Activated CD4-positive, alpha-beta T cell treated with anti-CD3 and anti-CD28 coated beads for 4 hours (primary cell): Measurements from ENCODE around the gene TTLL6.
"Not testable (repeated sequence)": the region's sequence is repeated elsewhere in the genome, so short reads cannot be mapped to it uniquely, and the experiment has no call there.

Experiments used
- DNase-seq, 2 donors: peaks; one replicate each; pipeline ENCODE4 v3.0.0-alpha.2; 2020

Gene TTLL6

GRCh38 chr17:48814504-48814903 is 2.5 kb downstream of the TTLL6 start:
- peak; percentile 57 to 68 for DNase-seq

DNA sequence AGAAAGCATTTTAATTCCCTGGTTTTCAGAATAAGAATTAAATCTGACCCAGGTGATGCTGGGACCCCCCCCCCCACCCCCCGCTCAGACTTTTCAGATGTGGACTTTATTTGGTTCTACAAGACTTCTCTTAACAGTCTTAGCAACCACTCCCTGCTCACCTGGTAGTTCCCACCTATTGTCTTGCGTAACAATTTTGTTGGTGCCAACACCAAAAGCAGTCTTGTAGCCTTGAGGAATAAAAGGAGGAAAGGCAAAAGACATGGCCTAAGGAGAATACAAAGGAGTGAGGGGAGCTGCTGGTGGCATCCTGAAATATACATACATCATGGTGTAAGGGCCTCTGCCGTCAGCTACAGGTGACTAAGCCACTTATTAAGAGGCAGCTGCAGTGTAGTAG is 5.0 kb downstream of the TTLL6 start:
- DNase-seq: no peak

DNA sequence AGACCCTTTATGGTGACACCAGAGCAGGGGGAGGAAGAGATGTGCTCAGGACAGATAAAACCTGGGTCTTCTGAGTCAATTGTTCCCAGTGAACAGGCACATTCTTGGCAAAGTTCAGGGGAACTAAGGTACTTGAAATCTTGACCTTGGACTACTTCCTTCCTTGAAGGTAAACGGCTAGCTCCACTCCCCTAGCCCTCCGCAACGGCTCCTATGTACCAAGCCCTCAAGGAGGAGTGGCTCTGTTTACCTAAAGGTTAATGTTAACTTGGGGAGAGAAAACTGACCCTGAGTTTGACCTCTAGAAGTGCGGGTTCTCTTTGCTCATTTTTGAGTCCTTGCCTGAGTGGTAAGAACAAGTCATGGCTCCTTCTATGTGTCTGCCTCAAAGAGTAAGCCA is 7.8 kb downstream of the TTLL6 start:
- DNase-seq: no peak

DNA sequence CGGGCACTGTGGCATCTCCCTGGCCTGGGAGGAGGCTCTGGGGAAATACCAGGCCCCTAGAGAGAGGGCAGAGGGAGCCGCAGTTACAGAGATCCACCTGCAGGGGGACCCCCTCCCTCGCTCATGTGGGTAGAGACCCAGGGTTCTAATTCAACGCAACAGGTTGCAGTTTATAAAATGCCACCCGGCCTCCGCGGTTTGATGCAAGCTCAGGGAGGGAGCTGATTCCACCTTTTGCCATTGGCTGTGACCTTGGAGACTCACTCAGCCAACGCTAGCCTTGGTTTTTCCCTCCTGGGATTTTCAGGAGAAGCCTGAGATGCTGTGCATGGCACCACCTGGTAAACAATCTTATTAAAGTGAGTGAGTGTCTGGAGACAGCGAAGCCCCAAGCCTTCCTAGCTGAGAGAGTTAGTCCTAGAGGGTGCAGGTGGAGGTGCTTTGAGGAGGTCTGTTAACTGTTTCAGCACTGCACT is 12.1 kb downstream of the TTLL6 start:
- DNase-seq: peak; percentile 57 to 69

GRCh38 chr17:48800626-48801217 is 16.3 kb downstream of the TTLL6 start:
- no peak for DNase-seq

GRCh38 chr17:48799069-48799723 is 17.8 kb downstream of the TTLL6 start:
- DNase-seq: no peak

DNA sequence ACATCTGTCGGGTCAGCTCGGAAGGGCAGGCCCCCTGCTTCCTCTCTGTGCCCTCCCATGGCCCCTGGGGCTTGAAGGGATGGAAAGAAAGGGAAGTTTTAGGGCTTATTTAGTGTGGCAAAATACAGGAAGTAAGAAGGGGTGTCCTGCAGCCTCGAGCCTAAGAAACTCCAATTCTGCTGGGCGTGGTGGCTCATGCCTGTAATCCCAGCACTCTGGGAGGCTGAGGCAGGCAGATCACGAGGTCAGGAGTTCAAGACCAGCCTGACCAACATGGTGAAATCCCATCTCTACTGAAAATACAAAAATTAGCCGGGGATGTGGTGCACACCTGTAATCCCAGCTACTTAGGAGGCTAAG is 20.9 kb downstream of the TTLL6 start:
- not testable (repeated sequence) for DNase-seq

DNA sequence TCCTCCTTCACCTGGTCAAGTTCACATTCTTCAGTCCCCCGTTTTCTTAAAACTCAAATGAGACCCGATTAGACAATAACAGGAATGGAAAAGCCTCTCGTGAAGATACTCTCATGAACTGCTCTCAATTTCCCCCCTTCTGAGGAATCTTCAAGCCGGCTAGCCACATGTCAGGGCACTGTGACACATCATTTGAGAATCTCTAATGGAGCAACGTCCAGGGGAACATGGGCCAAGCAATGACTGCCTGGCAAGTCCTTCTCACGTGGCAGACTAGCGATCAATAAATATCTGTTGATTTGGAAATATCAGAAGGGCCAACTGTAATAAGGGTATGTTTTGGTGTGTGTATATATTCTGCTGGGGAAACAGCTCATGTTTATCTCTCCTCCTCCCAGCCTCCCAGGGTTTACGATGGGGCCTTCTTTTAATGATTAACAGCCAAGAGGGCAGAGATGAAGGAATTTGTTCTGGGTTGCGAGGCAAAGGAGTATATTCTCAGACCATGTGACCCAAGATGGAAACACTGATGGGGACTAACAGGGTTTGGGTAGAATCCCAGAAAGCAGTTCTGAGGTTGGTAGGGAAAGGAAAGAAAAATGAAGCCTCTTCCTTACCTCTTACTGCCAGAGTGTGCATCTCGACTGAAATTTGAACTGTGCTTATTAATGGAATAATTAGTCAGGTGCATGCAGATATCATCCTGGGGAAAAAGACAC is 21.4 kb downstream of the TTLL6 start:
- no peak for DNase-seq

DNA sequence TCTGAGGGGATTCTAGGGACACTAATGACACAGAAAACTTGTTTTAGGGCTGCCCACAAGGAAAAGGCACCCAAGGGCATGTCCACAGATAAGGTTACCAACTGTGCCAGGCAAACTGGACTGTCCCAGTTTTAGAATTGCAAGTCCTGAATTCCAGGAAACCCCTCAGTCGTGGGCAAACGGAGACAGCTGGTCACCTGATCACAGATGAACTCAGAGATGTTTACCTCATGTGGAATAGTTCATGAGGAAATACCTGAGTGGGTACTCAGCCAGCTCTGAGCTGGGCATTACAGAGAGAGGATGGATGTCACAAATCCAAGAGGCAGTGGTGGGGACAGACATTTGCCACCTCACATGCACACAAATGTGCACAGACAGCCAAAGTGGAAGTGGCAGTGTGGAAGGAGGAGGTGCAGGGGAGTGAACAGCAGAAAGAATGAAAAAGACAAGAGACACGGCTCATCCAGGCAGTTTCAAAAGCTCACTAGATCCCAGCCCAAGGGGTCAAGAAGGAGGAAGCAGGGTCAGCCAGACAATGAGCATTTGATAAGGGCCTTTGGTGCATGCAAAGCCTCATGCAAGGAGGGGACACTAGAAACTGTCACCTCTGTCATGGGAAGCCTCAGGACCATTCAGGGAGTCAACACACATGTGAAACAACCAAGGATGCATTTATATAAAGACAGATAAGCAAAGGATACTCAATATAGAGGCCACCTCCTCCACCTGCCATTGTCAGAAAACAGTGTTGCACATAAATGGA is 24.8 kb downstream of the TTLL6 start:
- no peak for DNase-seq

DNA sequence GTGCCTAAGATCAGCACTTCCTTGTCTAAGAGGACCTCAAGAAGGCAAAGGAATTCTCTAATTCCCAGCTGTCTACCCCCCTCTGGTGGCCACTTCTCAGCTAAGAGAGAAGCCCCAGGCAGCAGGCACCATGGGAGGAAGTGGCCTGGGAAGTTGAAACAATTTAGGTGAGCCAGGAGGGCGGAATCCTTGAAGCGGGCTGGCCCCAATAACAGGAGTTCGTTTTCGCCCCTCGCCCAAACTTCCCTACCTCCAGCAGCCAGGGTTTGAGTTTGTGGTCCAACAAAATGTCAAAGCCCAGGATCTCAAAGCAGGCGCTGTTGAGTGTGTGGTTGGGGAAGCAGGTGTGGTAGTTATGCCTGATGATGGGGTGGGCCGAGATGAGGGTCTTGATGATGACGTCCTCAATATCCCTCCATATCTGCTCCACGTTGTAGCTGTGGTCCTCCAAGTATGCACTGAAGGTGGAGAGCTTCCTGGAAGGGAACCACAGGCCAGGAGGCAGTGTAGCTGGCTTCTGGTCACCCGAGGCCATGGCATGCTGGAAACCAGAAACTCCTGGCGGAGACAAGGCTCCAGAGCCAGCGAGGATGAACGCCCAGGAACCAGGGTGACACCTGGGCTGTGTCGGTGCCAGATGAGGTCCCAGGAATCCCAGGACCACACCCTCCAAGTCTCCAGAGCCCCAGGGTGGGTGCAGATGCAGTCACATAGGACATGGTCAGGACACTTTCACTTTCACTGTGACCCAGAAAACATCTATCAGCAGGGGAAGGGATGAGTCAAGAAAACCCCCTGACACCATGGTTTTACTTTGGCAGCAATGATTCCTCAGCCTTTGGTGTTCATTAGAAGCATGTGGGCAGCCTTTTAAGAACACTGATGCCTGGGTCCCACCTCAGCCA is 25.6 kb downstream of the TTLL6 start:
- DNase-seq: peak in 1 of 2 donors; percentile 13

DNA sequence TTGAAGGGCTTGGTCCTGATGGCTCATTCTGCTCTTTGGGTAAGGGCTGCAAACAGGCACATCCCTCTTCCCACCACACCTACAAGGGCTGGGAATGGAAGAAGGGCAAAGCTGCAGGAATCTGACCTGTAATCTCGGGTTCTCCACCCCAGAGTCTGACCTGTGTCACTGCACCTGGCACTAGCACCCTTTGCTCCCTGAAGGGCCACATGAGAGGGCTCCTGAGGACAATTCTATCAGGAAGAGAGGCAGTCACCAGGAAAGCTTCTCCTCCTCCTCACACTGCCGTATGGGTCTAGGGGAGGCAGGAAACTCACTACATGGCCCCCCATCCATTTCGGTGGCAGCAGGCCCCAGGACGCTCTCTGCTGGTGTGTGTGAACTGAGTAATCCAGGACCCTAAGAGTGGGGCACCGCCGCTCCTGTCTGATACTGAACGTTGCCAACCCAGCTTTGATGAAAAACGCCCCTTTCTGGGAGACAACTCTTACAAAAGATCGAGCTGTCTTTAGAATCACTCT is 26.4 kb downstream of the TTLL6 start:
- DNase-seq: no peak

DNA sequence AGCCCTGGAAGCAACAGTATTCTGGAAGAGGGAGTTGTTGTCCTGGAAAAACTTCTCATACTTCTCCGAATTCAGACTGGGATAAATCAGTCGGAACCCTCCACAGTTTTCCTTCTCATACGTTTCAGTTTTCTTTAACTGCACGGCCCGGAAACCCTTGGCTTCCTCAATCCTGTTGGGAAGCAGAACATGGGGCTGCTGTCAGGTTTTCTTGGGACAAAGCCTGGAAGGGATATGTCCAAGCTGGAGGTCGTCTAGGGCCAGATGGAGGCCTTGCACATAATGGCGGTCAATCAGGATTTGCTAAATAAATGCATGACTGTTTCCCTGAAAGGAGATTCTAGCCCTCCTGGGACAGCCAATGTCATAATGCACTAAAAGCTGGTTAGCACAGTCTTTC is 29.2 kb downstream of the TTLL6 start:
- DNase-seq: no peak

DNA sequence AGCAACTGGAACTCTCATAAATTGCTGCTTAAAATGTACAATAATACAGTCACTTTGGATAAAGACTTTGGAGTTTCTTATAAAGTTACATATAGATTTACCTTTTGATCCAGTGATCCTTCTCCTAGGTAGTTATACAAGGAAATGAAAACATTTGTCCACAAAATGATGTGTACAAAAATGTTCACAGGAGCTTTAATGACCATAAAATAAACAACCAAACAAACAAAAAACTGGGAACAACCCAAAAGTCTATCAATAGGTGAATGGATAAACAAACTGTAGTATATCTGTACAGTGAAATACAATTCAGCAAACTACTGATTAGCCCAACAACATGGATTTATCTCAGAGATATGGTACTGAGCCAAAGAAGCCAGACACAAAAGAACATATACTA is 37.6 kb downstream of the TTLL6 start:
- DNase-seq: no peak

GRCh38 chr17:48776602-48777001 is 40.4 kb downstream of the TTLL6 start:
- no peak for DNase-seq

- DNase-seq: no peak
These were observed 43.8 kb downstream of the TTLL6 start for GRCh38 chr17:48773245-48773644.

GRCh38 chr17:48770954-48771353 is 46.1 kb downstream of the TTLL6 start:
- no peak for DNase-seq

DNA sequence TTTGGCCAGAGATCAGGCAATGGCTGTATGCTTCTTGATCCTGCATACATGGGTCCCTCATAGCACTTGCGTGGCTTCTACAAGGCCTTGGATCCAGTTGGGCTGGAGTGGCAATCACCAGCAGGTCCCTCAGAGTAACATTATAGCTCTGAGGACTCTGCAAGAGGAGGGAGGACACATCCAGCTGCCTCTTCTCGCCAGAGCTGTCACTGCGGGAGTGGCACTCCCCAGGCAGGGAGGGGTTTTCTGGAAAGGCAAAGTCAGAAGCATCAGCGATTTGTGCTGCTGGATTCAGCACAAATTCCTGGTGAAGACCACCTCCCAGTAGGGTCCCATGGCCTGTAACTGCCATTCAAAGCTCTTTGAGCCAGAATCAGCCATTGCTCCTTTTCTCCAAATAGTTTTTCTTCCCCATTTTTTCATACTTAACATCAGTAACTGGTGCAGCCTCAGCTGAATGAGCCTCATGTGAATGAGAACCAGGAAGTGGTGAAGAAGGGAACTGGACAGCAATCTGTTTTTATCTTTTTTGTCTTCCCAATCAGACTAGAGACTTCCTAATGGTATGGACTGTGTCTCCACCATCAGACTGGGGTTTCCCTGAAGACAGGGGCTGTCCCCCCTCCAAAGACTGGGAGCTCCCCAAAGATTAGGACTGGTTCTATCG is 47.9 kb downstream of the TTLL6 start:
- no peak for DNase-seq

DNA sequence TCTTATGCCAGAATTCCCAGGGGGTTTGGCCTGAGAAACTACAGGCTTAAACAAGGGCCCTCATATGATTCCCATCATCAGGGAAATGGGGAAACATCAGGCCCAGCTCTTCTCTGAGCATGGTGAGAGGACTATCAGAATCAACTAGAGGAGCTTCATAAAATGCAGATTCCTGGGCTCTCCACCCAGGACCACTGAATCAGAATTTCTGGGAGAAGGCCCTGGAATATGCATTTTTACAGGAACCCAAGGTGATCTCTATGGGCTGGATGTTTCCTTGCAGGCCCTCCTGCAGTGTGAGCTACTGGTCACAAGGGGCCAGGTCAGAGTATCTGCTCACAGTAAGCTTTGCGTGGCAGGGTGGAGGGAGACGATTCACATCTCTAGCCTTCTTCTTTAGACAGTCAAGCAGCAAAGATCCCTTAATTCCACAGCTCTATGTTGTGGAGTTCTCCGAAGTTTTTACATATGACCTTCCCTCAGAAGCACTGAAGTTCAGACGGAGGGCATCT is 49.7 kb downstream of the TTLL6 start:
- DNase-seq: no peak

GRCh38 chr17:48761114-48761513 is 55.9 kb downstream of the TTLL6 start:
- no peak for DNase-seq

DNA sequence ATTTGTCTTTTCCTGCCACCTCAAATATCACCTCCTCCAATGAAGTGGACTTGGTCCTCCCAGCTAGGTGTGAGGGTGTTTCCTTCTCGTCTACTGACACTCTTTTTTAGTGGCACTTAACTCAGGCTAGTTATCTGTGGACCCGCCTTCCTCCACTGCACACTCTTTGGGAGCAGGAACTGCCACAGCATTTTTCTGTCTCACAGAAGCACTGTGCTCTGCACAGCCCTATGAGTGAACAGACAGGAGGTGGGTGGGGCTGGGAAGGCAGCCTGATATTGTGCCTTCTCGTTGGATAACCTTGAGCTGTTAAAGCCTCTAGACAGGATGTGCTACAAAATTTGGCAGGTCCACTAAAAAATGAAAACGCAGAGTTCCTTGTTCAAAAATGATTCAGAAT is 56.6 kb downstream of the TTLL6 start:
- no peak for DNase-seq

GRCh38 chr17:48759288-48759687 is 57.7 kb downstream of the TTLL6 start:
- DNase-seq: no peak
